Head of caudate nucleus (tissue), 42 donors: Measurements from ENCODE around the gene SH3BP5.
"Not testable (repeated sequence)": the region's sequence is repeated elsewhere in the genome, so short reads cannot be mapped to it uniquely, and the experiment has no call there.

Experiments used
- DNase-seq, 42 donors: peaks; one replicate each; pipeline versions ENCODE4 v3.0.0 to v3.0.0-alpha.2; 2020 to 2021; ENCODE audit warnings: mixed read lengths in 7 of 42
- intact Hi-C: fragments of 100-400 bp; cut with DNase I; formaldehyde crosslinking; loops from one replicate; pipeline ENCODE4 v1.15.0; 2022

The SH3BP5 gene

DNA sequence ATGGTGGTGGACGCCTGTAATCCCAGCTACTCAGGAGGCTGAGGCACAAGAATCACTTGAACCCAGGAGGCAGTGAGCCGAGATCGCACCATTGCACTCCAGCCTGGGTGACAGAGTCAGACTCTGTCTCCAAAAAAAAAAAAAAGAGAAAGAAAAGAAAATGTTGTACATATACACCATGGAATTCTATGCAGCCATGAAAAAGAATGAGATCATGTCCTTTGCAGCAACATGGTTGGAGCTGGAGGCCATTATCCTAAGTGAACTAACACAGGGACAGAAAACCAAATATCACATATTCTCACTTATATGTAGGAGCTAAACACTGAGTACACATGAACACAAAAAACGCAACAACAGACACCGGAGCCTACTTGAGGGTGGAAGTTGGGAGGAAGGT is 17.1 kb upstream of the SH3BP5 start:
- intact Hi-C loops, DNase-seq: not testable (repeated sequence)

DNA sequence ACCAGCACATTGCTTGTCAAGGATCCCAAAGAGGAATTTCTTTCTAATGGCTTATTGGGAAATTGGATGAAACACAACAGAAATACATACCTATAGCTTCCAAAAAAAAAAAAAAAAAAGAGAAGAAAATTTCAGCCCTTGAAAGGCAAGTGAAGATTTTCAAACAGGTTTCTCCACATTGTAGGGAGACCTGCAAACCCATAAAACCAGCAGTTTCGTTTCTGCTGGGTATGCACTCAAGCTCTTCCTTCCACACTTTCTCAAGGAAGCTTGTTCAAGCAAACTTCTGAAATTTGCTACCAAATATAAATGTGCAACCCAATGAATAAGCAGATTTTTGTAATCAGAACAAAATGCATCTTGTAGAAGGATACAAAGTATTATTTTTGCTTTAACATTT is 15.9 kb upstream of the SH3BP5 start:
- intact Hi-C loops: no loop called here
- no peak for DNase-seq

DNA sequence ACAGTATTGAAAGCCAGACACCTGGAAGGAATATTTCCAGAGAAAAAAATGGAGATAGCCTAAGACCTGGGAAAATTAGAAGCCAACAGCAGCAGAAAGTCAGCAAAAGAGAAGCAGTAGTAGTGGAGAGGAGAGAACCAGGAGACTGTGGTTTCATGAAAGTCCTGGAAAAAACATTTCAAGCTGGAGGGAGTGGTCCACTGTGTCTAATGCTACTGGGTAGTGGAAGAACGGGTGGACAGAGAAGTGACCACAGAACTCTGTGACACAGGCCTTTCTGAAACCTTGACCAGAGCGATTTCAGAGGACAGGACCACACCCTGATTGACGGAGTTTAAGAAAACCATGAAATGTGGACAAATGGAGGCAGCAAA is 15.3 kb upstream of the SH3BP5 start:
- intact Hi-C loops: no loop called here
- DNase-seq: no peak

DNA sequence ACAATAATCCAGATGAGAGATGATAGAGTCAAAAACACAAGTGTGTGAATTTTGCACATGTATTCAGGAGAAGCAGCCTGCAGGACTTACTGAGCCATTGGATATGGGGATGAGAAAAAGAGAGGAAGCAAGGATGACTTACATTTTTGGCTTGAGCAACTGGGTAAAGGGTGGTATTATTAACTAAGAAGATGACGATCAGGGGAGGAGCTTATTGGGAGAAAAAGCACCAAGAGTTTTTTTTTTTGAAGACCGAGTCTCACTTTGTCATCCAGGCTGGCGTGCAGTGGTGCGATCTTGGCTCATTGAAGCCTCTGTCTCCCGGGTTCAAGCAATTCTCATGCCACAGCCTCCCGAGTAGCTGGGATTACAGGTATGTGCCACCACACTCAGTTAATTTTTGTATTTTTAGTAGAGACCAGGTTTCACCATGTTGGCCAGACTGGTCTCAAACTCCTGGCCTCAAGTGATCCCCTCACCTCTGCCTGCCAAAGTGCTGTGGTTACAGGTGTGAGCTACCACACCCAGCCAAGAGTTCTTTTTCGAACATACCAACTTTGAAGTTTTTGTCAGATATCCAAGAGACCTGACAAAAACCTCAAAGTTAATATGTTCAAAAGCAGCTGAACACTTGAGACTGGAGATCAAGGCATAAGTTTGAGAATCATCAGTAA is 14.8 kb upstream of the SH3BP5 start:
- DNase-seq: no peak
- intact Hi-C loops: no loop called here

DNA sequence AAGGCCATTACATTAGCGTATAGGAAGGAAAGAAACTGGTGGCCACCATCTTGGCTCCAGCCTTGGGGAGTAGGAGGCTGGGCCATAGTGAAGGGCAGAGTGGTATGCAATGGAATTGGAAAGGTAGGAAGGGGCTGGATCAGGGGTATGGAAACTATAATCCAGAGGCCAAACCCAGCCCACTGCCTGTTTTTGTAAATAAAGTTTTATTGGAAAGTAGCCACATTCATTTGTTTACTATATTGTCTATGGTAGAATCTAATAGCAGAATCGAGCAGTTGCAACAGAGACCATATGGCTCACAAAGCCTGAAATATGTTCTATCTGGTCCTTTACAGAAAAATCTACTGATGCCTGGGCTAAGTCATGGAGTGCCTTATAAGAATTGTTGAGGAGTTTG is 14.1 kb upstream of the SH3BP5 start:
- intact Hi-C loops: no loop called here
- DNase-seq: no peak

DNA sequence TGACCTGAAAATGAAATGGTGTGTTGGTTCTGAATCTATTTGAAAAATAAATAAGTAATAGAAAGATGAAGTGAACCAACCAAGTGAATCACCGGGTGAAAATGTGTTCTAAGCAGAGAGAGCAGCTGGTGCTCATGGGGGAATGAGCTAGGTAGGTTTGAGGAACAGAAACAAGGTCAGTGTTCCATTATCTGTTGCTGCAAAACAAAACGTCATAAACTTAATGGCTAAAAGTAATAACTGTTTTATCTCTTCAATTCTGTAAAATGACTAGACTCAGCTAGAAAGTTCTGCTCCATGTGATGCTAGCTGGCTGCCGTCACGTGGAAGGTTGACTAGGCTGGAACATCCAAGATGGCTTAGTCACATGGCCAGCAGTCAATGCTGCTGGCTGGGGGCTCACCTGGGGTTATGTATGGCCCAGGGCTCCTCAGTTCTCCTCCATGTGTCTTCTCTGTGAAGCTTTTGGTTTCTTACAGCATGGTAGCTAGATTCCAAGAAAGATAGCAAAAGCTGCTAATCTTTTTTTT is 13.3 kb upstream of the SH3BP5 start:
- no peak for DNase-seq
- intact Hi-C loops: no loop called here

DNA sequence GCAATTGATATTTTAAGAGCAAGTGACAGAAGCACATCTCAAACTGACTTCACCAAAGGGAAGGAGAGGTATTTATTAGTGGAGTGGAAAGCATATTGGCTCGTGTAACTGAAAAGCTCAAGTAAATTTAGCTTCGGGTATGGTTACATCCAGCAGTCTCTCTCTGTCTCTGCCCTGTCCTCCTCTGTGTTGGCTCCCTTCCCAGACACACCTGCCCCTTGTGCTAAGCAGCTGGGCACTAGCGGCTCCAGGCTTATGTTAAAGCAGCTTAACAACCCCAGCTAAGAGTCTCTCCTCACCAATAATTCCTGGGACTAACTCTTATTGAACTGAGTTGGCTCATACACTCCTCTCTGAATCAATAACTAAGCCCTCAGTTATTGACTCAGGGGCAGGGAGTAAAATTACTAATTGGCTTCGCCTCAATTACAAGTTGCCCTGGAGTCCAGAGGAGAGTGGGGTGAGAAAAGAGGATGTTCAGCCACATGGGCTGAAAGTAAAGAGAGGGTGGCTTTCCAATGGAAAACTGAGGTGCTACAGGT is 12.8 kb upstream of the SH3BP5 start:
- no peak for DNase-seq
- intact Hi-C loops: no loop called here

DNA sequence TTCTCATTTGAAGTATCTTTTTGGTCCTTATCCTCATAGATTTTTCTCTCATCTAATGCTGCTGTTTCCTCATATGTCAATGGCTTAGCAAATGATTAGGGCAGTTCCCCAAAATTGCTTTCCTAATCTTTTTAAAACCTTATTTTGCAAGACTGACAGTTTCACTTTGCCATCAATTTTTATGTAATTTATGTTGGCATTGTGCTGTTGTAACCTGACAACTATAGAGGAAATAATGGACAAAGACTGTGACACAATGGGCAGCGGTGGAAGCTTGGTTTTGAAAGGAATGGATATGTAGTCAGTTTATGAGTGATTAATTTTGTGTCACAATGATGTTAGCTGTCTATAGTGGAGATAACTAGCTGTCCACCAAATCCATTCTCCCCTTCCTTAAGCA is 10.6 kb upstream of the SH3BP5 start:
- DNase-seq: no peak
- intact Hi-C loops: no loop called here

DNA sequence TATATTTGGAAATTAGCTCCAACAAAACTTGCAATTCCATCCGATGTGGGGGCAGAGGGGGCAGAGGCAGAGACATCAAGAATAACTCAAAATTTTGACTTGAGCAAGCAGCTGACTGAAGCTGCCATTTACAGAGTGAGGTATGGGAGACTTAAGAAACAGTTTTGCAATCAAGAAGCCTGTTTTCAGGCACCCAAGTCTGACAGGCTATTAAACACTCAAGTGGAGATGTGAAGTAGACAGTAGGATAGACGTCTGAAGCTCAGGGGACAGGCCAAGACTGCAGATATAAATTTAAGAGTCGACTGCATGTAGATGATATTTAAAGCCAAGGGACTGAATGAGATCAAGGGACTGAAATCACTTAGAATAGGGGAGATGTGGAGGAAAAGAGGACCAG is 9.9 kb upstream of the SH3BP5 start:
- DNase-seq: no peak
- intact Hi-C loops: no loop called here

DNA sequence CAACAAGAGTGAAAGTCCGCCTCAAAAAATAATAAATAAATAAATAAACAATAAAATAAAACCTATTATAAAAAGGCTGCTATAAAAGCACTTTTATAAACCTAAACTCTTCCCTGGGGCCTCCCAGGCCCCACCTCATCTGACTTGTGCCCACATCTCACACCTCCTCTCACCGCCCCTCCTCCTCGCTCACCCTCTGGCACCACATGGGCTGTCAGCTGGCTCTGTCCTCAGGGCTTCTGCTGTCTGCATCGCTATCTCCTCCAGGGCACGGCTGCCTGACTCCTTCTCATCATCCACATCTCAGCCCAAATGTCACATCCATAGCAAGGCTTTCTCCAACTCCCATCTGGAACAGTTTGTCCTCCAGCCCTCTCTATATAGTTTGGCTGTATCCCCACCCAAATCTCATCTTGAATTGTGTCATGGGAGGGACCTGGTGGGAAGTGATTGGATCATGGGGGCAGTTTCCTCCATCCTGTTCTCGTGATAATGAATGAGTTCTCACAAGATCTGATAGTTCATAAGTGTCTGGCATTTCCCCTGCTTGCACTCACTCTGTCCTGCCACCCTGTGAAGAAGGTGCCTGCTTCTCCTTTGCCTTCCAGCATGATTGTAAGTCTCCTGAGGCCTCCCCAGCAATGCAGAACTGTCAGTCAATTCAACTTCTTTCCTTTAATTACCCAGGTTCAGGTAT is 8.8 kb upstream of the SH3BP5 start:
- intact Hi-C loops: no loop called here
- no peak for DNase-seq

DNA sequence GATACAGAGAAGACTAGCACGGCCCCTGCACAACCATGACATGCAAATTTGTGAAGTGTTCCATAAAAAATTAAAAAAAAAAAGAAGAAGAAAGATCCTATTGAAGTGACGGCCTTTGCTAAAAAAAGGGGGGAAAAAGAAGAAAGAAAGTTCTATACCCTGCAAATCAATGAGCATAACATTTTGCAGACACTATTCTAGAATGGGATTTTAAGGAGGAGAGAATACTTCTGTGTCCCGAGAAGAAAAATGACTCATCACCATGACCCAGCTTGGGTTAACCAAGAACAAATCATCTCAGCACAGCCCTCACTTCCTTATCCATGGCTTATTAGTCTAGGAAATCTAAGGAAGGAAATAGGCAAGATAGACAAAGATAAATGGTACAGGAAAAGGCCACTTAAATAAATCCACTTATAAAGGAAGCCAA is 7.4 kb upstream of the SH3BP5 start:
- DNase-seq: no peak
- intact Hi-C loops: no loop called here

DNA sequence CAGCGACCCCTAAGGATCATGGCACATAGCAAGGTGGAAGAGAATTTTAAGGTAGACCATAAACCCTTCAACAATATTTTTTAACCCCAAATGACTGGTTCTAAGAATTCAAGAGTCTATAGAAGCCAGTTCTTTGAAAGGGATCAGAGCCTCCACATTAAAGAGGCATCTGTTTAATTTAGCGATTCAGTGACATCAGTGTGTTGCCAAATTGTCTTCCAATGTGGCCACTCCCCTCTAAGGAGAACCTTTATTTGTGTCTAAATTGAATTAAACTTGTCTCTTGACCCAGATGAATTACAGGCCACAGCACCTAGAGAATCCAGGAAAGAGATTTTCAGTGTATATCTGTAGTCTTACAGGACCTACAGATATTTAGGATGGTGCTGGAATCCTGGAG is 6.6 kb upstream of the SH3BP5 start:
- no peak for DNase-seq
- intact Hi-C loops: no loop called here

DNA sequence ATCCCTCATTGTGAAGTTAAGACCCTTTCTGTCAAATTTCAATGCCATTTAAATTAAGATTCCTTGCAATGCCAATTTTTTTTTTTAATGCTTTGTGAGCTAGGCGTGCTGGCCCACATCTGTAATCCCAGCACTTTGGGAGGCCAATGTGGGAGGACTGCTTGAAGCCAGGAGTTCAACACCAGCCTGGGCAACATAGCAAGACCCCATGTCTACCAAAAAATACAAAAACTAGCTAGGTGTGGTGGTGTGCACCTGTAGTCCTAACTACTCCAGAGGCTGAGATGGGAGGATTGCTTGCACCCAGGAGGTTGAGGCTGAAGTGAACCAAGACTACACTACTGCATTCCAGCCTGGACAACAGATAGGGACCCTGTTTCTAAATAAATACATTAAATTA is 5.6 kb upstream of the SH3BP5 start:
- no peak for DNase-seq
- intact Hi-C loops: no loop called here

DNA sequence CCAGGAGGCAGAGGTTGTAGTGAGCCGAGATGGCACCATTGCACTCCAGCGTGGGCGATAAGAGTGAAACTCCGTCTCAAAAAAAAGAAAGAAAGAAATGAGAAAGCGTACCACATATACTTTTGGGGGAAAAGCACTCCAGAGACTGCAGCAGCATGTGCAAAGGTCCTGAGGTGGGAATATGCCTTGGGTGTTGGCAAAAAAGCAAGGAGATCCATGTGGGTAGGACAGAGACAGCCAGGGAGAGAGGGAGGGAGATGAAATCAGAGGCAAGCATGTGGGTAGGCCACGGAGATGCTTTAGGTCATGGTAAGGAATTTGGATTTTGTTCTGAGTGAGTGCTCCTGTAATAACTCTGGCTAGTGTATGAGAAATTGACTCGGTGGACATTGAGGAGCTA is 3.7 kb upstream of the SH3BP5 start:
- intact Hi-C loops: no loop called here
- DNase-seq: no peak

DNA sequence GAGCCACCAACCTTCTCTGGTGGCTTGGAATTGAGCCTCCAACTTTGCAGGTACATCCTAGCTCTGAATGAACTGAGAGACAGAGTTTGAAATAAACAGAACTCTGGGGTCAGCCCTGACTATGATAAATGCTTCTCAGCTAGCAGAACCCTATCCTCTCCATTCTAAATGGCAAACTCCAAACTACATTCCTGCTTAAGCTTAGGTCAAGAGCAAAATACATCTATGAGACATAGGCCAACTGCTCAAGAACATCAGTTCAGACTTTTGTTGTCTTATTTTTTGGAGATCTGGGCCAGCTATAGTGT is 1.5 kb upstream of the SH3BP5 start:
- DNase-seq: no peak
- intact Hi-C loops: loop anchor here (5.0 kb wide), 1 partner anchor 43 kb away; no protein-coding TSS in a partner anchor

DNA sequence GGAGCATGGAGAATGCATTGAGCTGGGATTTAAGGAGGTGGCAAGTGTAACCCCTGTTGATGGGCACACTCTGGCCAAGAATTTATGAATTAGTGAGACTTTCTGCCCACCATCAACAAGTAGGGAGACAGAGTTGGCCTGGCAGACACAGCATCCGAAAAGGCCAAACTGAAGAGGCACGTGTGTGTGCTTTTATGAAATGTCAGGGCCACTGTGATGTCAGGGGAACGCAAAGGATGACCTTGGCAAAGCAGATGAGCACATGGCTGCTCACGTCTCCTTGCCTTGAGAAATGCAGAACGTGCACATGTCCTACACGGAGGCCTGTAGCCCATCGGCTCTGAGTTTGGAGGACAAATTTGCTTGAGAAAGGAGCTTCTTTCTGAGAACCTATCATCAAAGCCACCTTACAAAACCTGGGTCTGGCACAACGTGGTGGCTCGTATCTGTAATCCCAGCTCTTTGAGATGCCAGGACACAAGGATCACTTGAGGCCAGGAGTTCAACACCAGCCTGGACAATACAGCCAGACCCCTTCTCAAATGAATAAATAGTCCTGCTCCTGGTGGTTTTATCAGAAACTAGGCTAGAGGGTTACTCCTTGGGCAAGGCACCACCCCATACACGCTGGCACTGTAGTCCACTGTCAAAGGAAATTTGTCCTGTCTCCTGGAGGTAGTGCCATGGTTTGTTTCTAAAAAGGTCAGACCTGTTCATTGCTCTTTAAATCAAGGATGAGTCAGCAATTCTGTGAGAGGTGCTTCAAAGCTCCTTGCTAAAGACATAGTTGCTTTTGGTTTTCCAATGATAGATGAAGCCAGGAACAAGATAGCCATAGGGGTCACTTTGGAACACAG is 941 bp upstream of the SH3BP5 start:
- DNase-seq: no peak
- intact Hi-C loops: loop anchor here (5.0 kb wide), 1 partner anchor 44 kb away; no protein-coding TSS in a partner anchor

DNA sequence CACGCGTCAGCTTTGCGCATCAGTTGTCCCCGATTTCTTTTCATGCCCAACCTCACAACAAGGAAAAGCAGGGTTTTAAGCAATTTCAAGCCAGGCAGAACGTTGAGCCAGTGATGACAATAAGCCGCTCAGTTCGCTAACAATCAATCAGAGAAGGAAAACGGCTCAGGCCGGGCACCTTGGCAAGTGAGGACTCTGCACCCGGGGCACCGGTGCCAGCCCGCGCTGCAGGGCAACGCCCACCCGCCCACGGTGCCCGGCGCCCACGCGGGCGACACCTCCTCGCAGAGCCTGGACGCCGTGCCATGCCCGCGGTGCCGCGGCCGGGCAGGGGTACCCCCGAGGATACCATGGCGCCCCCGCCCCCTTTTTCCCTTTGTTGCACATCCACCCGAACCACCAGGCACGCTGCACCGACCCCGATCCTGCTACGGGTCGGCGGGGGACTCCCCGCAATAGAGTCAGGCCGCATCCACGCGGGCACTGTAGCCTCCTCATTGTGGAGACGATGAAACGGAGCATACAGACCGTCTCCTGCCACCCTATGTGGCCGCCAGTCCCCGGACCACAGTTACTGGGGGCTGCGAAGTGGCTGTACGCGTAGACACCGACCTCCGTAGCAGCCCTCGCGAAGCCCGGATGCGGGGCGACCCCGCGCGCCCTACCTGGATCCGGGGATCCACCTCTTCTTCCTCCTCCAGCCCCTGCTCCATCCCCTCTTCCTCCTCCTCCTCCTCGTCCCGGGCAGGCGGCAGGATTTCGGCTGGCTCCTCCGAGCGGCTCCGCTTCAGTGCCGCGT is 581 bp downstream of the SH3BP5 start:
- DNase-seq: peak in 36 of 42 donors; percentile 15 to 69 (median 47)
- intact Hi-C loops: loop anchor here (1.0 to 5.0 kb wide), 2 partner anchors 45 to 63 kb away; no protein-coding TSS in a partner anchor

DNA sequence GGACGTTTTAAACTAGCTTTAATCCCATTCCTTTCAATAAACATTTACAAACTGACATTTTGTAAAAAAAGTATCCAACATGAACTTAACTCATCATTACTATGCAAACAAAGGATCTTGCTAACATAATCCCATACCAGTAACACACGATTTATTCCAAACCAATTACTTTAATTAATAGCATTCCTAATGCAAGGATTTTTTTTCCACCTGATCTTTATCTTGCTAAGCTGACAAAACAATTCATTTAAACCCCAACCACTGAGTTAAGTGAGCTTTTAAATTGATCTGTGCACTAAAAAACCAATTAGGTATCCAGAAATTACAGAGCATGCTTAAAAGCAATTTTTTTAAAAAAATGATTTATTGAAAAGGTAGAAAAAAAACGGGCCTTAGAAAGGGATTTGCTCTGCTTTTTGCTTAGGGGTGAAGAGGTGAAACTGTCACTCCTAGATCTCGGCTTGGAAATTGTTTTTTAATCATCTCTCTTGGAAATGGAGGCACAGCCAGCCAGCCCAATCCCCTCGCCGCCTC is 1.2 kb downstream of the SH3BP5 start:
- DNase-seq: no peak
- intact Hi-C loops: loop anchor here (1.0 to 5.0 kb wide), 2 partner anchors 46 to 62 kb away; no protein-coding TSS in a partner anchor
